ENCODE results near the gene C2orf74.
A peak's percentile ranks its signal among the peaks of the same experiment; 100 is the strongest.

DNA sequence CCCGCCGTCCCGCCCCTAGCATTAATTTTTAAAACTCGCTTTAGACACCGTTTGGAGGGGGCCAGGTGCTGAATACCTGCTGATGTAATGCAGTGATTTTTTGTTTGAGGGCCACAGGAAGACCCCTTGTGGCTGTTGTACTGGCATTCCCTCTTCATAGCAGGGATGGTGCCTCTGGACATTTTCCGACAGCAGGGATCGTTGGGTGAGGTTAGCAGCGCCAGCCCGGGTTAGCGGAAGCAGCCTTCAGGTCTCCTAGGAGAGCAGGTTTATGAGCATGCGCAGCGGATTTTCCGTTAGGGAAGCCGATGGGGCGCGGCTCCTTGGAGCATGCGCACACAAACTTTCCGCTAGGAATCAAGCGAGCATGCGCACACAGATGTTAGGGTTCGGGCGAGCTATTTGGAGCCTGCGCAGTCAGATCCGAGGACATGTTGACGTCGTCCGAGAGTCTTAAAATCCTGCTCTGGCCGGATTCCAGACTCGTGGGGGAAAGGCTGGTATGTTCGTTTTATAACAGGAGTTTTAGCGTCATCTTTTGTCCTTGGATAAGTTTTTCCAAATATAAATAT is 17.2 kb upstream of the C2orf74 start:
- TF ChIP-seq POLR2A (IDR thresholded peaks at IDR 0.05; ENCODE audit: low read depth) (peak; percentile 29), EP300 (IDR thresholded peaks at IDR 0.05) (no peak)
- TF ChIP-seq, protein P1, sequence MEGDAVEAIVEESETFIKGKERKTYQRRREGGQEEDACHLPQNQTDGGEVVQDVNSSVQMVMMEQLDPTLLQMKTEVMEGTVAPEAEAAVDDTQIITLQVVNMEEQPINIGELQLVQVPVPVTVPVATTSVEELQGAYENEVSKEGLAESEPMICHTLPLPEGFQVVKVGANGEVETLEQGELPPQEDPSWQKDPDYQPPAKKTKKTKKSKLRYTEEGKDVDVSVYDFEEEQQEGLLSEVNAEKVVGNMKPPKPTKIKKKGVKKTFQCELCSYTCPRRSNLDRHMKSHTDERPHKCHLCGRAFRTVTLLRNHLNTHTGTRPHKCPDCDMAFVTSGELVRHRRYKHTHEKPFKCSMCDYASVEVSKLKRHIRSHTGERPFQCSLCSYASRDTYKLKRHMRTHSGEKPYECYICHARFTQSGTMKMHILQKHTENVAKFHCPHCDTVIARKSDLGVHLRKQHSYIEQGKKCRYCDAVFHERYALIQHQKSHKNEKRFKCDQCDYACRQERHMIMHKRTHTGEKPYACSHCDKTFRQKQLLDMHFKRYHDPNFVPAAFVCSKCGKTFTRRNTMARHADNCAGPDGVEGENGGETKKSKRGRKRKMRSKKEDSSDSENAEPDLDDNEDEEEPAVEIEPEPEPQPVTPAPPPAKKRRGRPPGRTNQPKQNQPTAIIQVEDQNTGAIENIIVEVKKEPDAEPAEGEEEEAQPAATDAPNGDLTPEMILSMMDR (IDR thresholded peaks at IDR 0.05), result peak in 2 of 3 experiments; percentile 10 to 12
